HepG2 (cell line): Measurements from ENCODE around the gene VGF. TPM values are rescaled to one million over a fixed set of nuclear protein-coding genes. Genes with fewer than 3 reads are reported as not detected.

Experiments used
- CBX1 ChIP-seq: IDR thresholded peaks from one replicate; pipeline ENCODE4 v1.6.1; 2016; ENCODE audit warnings: antibody characterized with exemption, low read depth
- DMTF1 ChIP-seq: sonication (generic); formaldehyde crosslinking; IDR thresholded peaks from 2 replicates; pipeline ENCODE4 v1.4.0; 2020; ENCODE audit warnings: mild to moderate bottlenecking, missing genetic modification reagents
- HDAC1 ChIP-seq: sonication (generic); formaldehyde crosslinking; IDR thresholded peaks from 2 replicates; pipeline ENCODE4 v1.5.1; 2020; ENCODE audit warnings: mild to moderate bottlenecking, missing genetic modification reagents
- ISX ChIP-seq: sonication (generic); formaldehyde crosslinking; conservative IDR thresholded peaks from 2 replicates; pipeline ENCODE4 v1.5.0; 2020; ENCODE audit warnings: missing genetic modification reagents
- KDM1A ChIP-seq: IDR thresholded peaks from 2 replicates; pipeline ENCODE4 v1.6.1; 2016; ENCODE audit warnings: missing compliant biosample characterization
- NFE2 ChIP-seq: sonication (generic); formaldehyde crosslinking; IDR thresholded peaks from 2 replicates; pipeline ENCODE4 v1.4.0; 2020; ENCODE audit warnings: missing genetic modification reagents
- PTBP1 ChIP-seq: fragments of 200-400 bp; formaldehyde crosslinking; IDR thresholded peaks from 2 replicates; pipeline ENCODE4 v1.6.1; 2018; ENCODE audit warnings: low read length, low read depth; ENCODE audit not compliant: poor library complexity, severe bottlenecking
- SRSF1 ChIP-seq: fragments of 200-400 bp; formaldehyde crosslinking; optimal IDR thresholded peaks from 2 replicates; pipeline ENCODE3; 2017; ENCODE audit warnings: mild to moderate bottlenecking, low read depth, low read length, moderate library complexity
- SRSF9 ChIP-seq: fragments of 200-400 bp; formaldehyde crosslinking; IDR thresholded peaks from 2 replicates; pipeline ENCODE4 v1.6.1; 2018; ENCODE audit warnings: borderline replicate concordance, mild to moderate bottlenecking, low read depth, low read length; ENCODE audit not compliant: insufficient read depth, poor library complexity, severe bottlenecking
- ZBTB3 ChIP-seq: sonication (generic); formaldehyde crosslinking; IDR thresholded peaks from 2 replicates; pipeline ENCODE4 v1.4.0; 2020; ENCODE audit warnings: low read depth, mild to moderate bottlenecking, moderate library complexity, missing genetic modification reagents, borderline replicate concordance
- ZFP37 ChIP-seq: sonication (generic); formaldehyde crosslinking; IDR thresholded peaks from 2 replicates; pipeline ENCODE4 v1.4.0; 2020; ENCODE audit warnings: missing genetic modification reagents, borderline replicate concordance
- ZFP82 ChIP-seq: sonication (generic); formaldehyde crosslinking; IDR thresholded peaks from 2 replicates; pipeline ENCODE4 v1.5.1; 2020; ENCODE audit warnings: mild to moderate bottlenecking, missing genetic modification reagents, borderline replicate concordance
- ZNF235 ChIP-seq: sonication (generic); formaldehyde crosslinking; IDR thresholded peaks from 2 replicates; pipeline ENCODE4 v1.8.1; 2023; ENCODE audit warnings: mild to moderate bottlenecking, missing genetic modification reagents, borderline replicate concordance
- ZNF317 ChIP-seq: sonication (generic); formaldehyde crosslinking; IDR thresholded peaks from 2 replicates; pipeline ENCODE4 v1.5.0; 2020; ENCODE audit warnings: mild to moderate bottlenecking, missing genetic modification reagents
- ZNF547 ChIP-seq: sonication (generic); formaldehyde crosslinking; IDR thresholded peaks from 2 replicates; pipeline ENCODE4 v1.5.1; 2020; ENCODE audit warnings: mild to moderate bottlenecking, missing genetic modification reagents
- ZNF644 ChIP-seq: IDR thresholded peaks from 2 replicates; pipeline ENCODE4 v1.6.1; 2016; ENCODE audit warnings: low read depth
- ZNF740 ChIP-seq: sonication (generic); formaldehyde crosslinking; IDR thresholded peaks from 2 replicates; pipeline ENCODE4 v1.4.0; 2020; ENCODE audit warnings: missing genetic modification reagents
- ZNF83 ChIP-seq: sonication (generic); formaldehyde crosslinking; IDR thresholded peaks from 2 replicates; pipeline ENCODE4 v1.4.0; 2020; ENCODE audit warnings: missing genetic modification reagents, mild to moderate bottlenecking, borderline replicate concordance
- polyA plus RNA-seq, 8 experiments: library from polyadenylated mRNA; depleted of rRNA in 3 of 8; stranded (reverse) in 7 of 8; unstranded in 1 of 8; fragments of >200 nt; fragmentation: Illumina TruSeq in 4 of 8; extraction: Trizol in 4 of 8; gene quantifications; 2 replicates each; pipeline versions ENCODE4 v1.2.1 to v1.2.3, GENCODE V29; 2011 to 2016; ENCODE audit warnings: low read depth in 4 of 8, missing spikeins in 1 of 8, mixed read lengths in 1 of 8; ENCODE audit not compliant: insufficient read depth in 1 of 8
- total RNA-seq, 5 experiments: library from RNA; depleted of rRNA; stranded (reverse); fragments of >200 nt; fragmentation: Illumina TruSeq; extraction: Trizol; gene quantifications; 2 replicates each; pipeline ENCODE4 v1.2.3, GENCODE V29; 2016; ENCODE audit warnings: low read depth in 1 of 5
- TF ChIP-seq, protein P1 (sequence below): sonication (generic); formaldehyde crosslinking; IDR thresholded peaks from 2 replicates; pipeline ENCODE4 v1.4.0; 2020; ENCODE audit warnings: missing genetic modification reagents
- TF ChIP-seq, protein P2 (sequence below): sonication (generic); formaldehyde crosslinking; IDR thresholded peaks from 2 replicates; pipeline ENCODE4 v1.9.0; 2021; ENCODE audit warnings: missing genetic modification reagents, borderline replicate concordance

The VGF gene
- total and polyA plus RNA-seq, 2 of the 13 experiments (the other 11 are each of a cell fraction or from before 2014, with no cell fraction given) = 0.12 to 0.46 TPM

- TF ChIP-seq DMTF1 (CRISPR knock-in tag) (no peak), ZNF644 (CRISPR knock-in tag) (no peak), HDAC1 (CRISPR knock-in tag) (peak; percentile 69), ZFP37 (CRISPR knock-in tag) (0 out of 2 replicates have a peak, but pooled peaks have one; percentile 12), NFE2 (CRISPR knock-in tag) (no peak), ZNF83 (CRISPR knock-in tag) (no peak), ZNF740 (CRISPR knock-in tag) (no peak), SRSF1 (no peak), ZNF317 (0 out of 2 replicates have a peak, but pooled peaks have one; percentile 27), ZBTB3 (CRISPR knock-in tag) (no peak), ISX (CRISPR knock-in tag) (no peak), KDM1A (CRISPR knock-in tag) (no peak), ZNF547 (no peak), PTBP1 (no peak), ZNF235 (CRISPR knock-in tag) (no peak), ZFP82 (CRISPR knock-in tag) (no peak), SRSF9 (no peak), CBX1 (no peak)
- TF ChIP-seq, protein P1, sequence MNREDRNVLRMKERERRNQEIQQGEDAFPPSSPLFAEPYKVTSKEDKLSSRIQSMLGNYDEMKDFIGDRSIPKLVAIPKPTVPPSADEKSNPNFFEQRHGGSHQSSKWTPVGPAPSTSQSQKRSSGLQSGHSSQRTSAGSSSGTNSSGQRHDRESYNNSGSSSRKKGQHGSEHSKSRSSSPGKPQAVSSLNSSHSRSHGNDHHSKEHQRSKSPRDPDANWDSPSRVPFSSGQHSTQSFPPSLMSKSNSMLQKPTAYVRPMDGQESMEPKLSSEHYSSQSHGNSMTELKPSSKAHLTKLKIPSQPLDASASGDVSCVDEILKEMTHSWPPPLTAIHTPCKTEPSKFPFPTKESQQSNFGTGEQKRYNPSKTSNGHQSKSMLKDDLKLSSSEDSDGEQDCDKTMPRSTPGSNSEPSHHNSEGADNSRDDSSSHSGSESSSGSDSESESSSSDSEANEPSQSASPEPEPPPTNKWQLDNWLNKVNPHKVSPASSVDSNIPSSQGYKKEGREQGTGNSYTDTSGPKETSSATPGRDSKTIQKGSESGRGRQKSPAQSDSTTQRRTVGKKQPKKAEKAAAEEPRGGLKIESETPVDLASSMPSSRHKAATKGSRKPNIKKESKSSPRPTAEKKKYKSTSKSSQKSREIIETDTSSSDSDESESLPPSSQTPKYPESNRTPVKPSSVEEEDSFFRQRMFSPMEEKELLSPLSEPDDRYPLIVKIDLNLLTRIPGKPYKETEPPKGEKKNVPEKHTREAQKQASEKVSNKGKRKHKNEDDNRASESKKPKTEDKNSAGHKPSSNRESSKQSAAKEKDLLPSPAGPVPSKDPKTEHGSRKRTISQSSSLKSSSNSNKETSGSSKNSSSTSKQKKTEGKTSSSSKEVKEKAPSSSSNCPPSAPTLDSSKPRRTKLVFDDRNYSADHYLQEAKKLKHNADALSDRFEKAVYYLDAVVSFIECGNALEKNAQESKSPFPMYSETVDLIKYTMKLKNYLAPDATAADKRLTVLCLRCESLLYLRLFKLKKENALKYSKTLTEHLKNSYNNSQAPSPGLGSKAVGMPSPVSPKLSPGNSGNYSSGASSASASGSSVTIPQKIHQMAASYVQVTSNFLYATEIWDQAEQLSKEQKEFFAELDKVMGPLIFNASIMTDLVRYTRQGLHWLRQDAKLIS (CRISPR knock-in tag) = no peak
- TF ChIP-seq, protein P2, sequence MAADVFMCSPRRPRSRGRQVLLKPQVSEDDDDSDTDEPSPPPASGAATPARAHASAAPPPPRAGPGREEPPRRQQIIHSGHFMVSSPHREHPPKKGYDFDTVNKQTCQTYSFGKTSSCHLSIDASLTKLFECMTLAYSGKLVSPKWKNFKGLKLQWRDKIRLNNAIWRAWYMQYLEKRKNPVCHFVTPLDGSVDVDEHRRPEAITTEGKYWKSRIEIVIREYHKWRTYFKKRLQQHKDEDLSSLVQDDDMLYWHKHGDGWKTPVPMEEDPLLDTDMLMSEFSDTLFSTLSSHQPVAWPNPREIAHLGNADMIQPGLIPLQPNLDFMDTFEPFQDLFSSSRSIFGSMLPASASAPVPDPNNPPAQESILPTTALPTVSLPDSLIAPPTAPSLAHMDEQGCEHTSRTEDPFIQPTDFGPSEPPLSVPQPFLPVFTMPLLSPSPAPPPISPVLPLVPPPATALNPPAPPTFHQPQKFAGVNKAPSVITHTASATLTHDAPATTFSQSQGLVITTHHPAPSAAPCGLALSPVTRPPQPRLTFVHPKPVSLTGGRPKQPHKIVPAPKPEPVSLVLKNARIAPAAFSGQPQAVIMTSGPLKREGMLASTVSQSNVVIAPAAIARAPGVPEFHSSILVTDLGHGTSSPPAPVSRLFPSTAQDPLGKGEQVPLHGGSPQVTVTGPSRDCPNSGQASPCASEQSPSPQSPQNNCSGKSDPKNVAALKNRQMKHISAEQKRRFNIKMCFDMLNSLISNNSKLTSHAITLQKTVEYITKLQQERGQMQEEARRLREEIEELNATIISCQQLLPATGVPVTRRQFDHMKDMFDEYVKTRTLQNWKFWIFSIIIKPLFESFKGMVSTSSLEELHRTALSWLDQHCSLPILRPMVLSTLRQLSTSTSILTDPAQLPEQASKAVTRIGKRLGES (CRISPR knock-in tag) = no peak
These were observed 40.9 kb downstream of the VGF start (continued) for GRCh38 chr7:101124376-101125056.
